ENCODE measurements around the gene PHETA1.

DNA sequence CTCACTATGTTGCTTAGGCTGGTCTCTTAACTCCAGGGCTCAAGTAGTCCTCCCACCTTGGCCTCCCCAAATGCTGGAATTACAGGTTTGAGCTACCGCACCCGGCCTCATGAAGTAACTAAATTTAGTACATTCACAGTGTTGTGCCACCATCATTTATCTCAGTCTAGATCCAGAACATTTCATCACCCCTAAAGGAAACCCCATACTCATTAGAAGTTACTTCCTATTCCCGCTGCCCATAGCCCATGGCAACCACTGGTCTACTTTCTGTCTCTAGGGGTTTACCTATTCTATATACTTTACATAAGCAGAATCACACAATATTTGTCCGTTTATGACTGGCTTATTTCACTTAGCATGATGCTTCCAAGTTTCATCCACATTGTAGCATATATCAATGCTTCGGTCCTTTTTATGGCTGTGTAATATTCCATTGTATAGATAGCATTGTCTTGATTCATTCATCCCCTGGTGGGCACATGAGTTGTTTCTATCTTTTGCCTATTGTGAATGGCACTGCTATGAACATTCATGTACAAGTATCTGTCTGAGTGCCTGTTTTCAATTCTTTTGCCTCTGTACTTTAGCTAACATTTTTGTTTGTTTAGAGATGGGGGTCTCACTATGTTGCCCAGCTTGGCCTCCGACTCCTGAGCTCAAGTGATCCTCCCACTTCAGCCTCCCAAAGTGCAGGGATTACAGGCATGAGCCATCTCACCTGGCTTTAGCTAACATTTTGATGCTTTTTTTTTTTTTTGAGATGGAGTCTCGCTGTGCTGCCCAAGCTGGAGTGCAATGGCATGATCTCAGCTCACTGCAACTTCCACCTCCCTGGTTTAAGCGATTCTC is 26.7 kb upstream of the PHETA1 start:
- TF ChIP-seq EZH2 (IDR thresholded peaks at IDR 0.05; ENCODE audit: insufficient read depth, poor library complexity, severe bottlenecking) (no peak), EZH2phosphoT487 (IDR thresholded peaks at IDR 0.05; ENCODE audit: insufficient read depth, low read depth) (no peak)

Measured in GM23248 (cell line).